Tibial artery (tissue), 4 donors: ENCODE results near the gene FBXL17.

Experiments
- DNase-seq, 2 donors: peaks; one replicate each; pipeline ENCODE4 v3.0.0-alpha.2; 2019
- H3K27ac ChIP-seq, 2 donors: fragments of 200-600 bp; sonication (generic) in 1 of 2; 1 replicate in 1 of 2; 2 replicates in 1 of 2; pipeline ENCODE4 v1.5.1; 2018 to 2019; ENCODE audit warnings: mild to moderate bottlenecking in 1 of 2
- H3K27me3 ChIP-seq, 2 donors: fragments of 200-600 bp; sonication (generic) in 1 of 2; one replicate each; pipeline versions ENCODE4 v1.5.1 to v1.6.0; 2016 to 2019
- H3K36me3 ChIP-seq, 3 donors: fragments of 200-600 bp; sonication (generic) in 2 of 3; one replicate each; pipeline ENCODE4 v1.5.1; 2016 to 2019; ENCODE audit warnings: mild to moderate bottlenecking in 2 of 3
- H3K4me1 ChIP-seq, 4 donors: fragments of 200-600 bp; sonication (generic) in 2 of 4; 1 replicate in 3 of 4; 2 replicates in 1 of 4; pipeline ENCODE4 v1.5.1; 2016 to 2019
- H3K4me3 ChIP-seq, 2 donors: fragments of 200-600 bp; sonication (generic) in 1 of 2; 1 replicate in 1 of 2; 2 replicates in 1 of 2; pipeline ENCODE4 v1.5.1; 2018 to 2019; ENCODE audit warnings: mild to moderate bottlenecking in 2 of 2
- H3K9me3 ChIP-seq, 3 donors: fragments of 200-600 bp; sonication (generic) in 1 of 3; one replicate each; pipeline ENCODE4 v1.5.1; 2016 to 2019
- CTCF ChIP-seq, 2 experiments: fragments of 200-600 bp in 1 of 2; fragments of 450-650 bp in 1 of 2; IDR thresholded peaks; one replicate each; pipeline ENCODE4 v1.5.1; 2017 to 2019; ENCODE audit warnings: antibody characterized with exemption in 2 of 2, mild to moderate bottlenecking in 1 of 2, moderate library complexity in 1 of 2
- intact Hi-C: fragments of 100-400 bp; cut with DNase I; formaldehyde crosslinking; loops from one replicate; pipeline ENCODE4 v1.15.0; 2023; ENCODE audit warnings: low total_unique reads

Gene FBXL17

GRCh38 chr5:108381954-108382783 lies at the start of gene FBXL17:
TSS of gene FBXL17 (minus strand) at chr5:108382098.
- intact Hi-C loops = loop anchor here (10.0 kb wide), 1 partner anchor 363 kb away; the partner anchor contains the start of gene FER
- peak; percentile 93 to 96 for DNase-seq
- TF ChIP-seq CTCF (IDR thresholded peaks at IDR 0.05) = no peak
- Histone ChIP-seq H3K36me3 (no peaks in the 10 kb centered on the region), H3K27me3 (no peaks in the 10 kb centered on the region), H3K4me1 (peaks cover 0 to 39% (median 20%) of the 10 kb centered on the region in 4 donors), H3K9me3 (no peaks in the 10 kb centered on the region), H3K4me3 (peak within 1 kb of the TSS; percentile 65 to 97), H3K27ac (peak within 1 kb of the TSS; percentile 90 to 100)

DNA sequence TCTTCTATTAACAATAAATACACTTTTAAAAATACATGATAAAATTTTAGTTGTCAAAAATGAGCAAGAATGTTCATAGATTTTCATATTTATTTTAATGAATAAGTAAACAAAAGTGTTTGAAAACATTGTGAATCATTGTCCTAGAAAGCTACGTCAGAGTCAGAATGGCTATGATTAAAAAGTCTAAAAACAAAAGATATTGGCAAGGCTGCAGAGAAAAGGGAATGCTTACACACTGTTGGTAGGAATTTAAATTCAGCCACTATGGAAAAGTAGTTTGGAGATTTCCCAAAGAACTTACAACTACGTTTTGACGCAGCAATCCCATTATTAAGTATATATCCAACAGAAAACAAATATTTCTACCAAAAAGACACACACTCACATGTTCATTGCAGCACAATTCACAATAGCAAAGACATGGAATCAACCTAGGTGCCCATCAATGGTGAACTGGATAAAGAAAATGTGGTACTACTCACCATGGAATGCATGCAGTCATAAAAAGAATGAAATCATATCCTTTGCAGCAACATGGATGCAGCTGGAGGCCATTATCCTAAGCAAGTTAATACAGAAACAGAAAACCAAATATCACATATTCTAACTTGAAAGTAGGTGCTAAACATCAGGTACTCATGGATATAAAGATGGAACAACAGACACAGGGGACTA lies 49.2 kb upstream of the FBXL17 start:
- no peak for TF ChIP-seq CTCF (IDR thresholded peaks at IDR 0.05)
- Histone ChIP-seq H3K36me3 (no peaks in the 10 kb centered on the region), H3K27me3 (peaks cover 0 to 8% of the 10 kb centered on the region in 2 donors), H3K9me3 (peaks cover 0 to 5% (median 0%) of the 10 kb centered on the region in 3 donors), H3K4me1 (no peaks in the 10 kb centered on the region), H3K4me3 (no peak overlapping the region), H3K27ac (no peak overlapping the region)
- intact Hi-C loops = no loop called here
- DNase-seq = no peak

- Histone ChIP-seq H3K4me3 (no peak overlapping the region), H3K9me3 (peaks cover 0 to 4% (median 0%) of the 10 kb centered on the region in 3 donors), H3K27me3 (no peaks in the 10 kb centered on the region), H3K4me1 (no peaks in the 10 kb centered on the region), H3K36me3 (no peaks in the 10 kb centered on the region), H3K27ac (no peak overlapping the region)
- DNase-seq = no peak
- no peak for TF ChIP-seq CTCF (IDR thresholded peaks at IDR 0.05)
- intact Hi-C loops = no loop called here
Measured at GRCh38 chr5:108421713-108422112, 39.8 kb upstream of the FBXL17 start.

DNA sequence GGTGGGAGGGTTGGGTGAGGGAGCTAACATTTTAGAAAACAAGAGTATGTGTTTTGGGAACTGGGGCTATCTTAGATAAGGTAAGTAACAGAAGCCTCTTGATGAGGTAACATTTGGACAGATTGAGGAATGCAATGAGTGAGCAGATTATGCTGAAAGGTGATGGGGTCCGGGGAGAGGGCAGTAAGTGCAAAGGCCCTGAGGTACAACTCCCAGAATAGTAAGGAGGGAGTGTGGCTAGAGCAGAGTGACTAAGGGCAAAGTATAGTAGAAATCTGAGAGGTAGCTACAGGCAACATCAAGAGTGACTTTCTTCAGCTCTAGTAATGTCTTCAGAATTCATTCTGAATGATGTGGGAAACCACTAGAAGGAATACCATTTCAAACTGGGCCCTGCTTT lies 38.9 kb upstream of the FBXL17 start:
- DNase-seq = no peak
- no peak overlapping the region for H3K4me3 ChIP-seq
- TF ChIP-seq CTCF (IDR thresholded peaks at IDR 0.05) = no peak
- H3K4me1 ChIP-seq = no peaks in the 10 kb centered on the region
- H3K36me3 ChIP-seq = no peaks in the 10 kb centered on the region
- intact Hi-C loops = no loop called here
- no peaks in the 10 kb centered on the region for H3K27me3 ChIP-seq
- no peak overlapping the region for H3K27ac ChIP-seq
- peaks cover 0 to 3% (median 0%) of the 10 kb centered on the region in 3 donors for H3K9me3 ChIP-seq

GRCh38 chr5:108420158-108420557 lies 38.3 kb upstream of the FBXL17 start:
- no peak overlapping the region for H3K4me3 ChIP-seq
- TF ChIP-seq CTCF (IDR thresholded peaks at IDR 0.05) = no peak
- H3K9me3 ChIP-seq = peaks cover 0 to 3% (median 0%) of the 10 kb centered on the region in 3 donors
- intact Hi-C loops = no loop called here
- no peaks in the 10 kb centered on the region for H3K36me3 ChIP-seq
- no peak for DNase-seq
- H3K27ac ChIP-seq = no peak overlapping the region
- H3K27me3 ChIP-seq = no peaks in the 10 kb centered on the region
- H3K4me1 ChIP-seq = no peaks in the 10 kb centered on the region
